Fibroblast of peridontal ligament (primary cell): Measurements from ENCODE around the gene CARMIL1.
A peak's percentile ranks its signal among the peaks of the same experiment; 100 is the strongest.
"Not testable (repeated sequence)": the region's sequence is repeated elsewhere in the genome, so short reads cannot be mapped to it uniquely, and the experiment has no call there.

Experiments used
- DNase-seq: peaks from one replicate; pipeline ENCODE4 v3.0.0-alpha.2; 2010; ENCODE audit errors: extremely low read depth

CARMIL1 gene

GRCh38 chr6:25570578-25570977, 291.4 kb downstream of the CARMIL1 start:
- DNase-seq: no peak

GRCh38 chr6:25576919-25577318, 297.7 kb downstream of the CARMIL1 start:
- no peak for DNase-seq

- no peak for DNase-seq
These were observed 299.4 kb downstream of the CARMIL1 start for GRCh38 chr6:25578538-25578937.

- DNase-seq: no peak
These were observed 300.3 kb downstream of the CARMIL1 start for GRCh38 chr6:25579391-25579883.

- no peak for DNase-seq
These were observed 300.8 kb downstream of the CARMIL1 start for GRCh38 chr6:25579902-25580495.

GRCh38 chr6:25582101-25582500, 302.9 kb downstream of the CARMIL1 start:
- no peak for DNase-seq

- no peak for DNase-seq
These were observed 303.9 kb downstream of the CARMIL1 start for GRCh38 chr6:25583099-25583498.

- DNase-seq: no peak
These were observed 304.7 kb downstream of the CARMIL1 start for GRCh38 chr6:25583906-25584305.

GRCh38 chr6:25585225-25585624, 306.1 kb downstream of the CARMIL1 start:
- DNase-seq: no peak

- not testable (repeated sequence) for DNase-seq
These were observed 306.9 kb downstream of the CARMIL1 start for GRCh38 chr6:25586119-25586518.

GRCh38 chr6:25586927-25587326, 307.8 kb downstream of the CARMIL1 start:
- no peak for DNase-seq

- no peak for DNase-seq
These were observed 311.8 kb downstream of the CARMIL1 start for GRCh38 chr6:25590986-25591385.

- DNase-seq: peak; percentile 13
These were observed 318.0 kb downstream of the CARMIL1 start for GRCh38 chr6:25596928-25597818.

GRCh38 chr6:25599516-25600085, 320.4 kb downstream of the CARMIL1 start:
- no peak for DNase-seq

- peak; percentile 89 for DNase-seq
These were observed 322.9 kb downstream of the CARMIL1 start for GRCh38 chr6:25601800-25602673.

GRCh38 chr6:25602674-25602982, 323.5 kb downstream of the CARMIL1 start:
- no peak for DNase-seq

- DNase-seq: no peak
These were observed 324.1 kb downstream of the CARMIL1 start for GRCh38 chr6:25603251-25603650.

- DNase-seq: no peak
These were observed 327.0 kb downstream of the CARMIL1 start for GRCh38 chr6:25606151-25606550.

GRCh38 chr6:25608558-25609174, 329.5 kb downstream of the CARMIL1 start:
- no peak for DNase-seq

GRCh38 chr6:25612666-25613065, 333.5 kb downstream of the CARMIL1 start:
- DNase-seq: peak; percentile 8

- DNase-seq: no peak
These were observed 334.2 kb downstream of the CARMIL1 start for GRCh38 chr6:25613415-25613814.
